Measurements from ENCODE around the gene SEC24A. TPM values are rescaled to one million over a fixed set of nuclear protein-coding genes. Genes with fewer than 3 reads are reported as not detected.

Gene SEC24A
- total RNA-seq: 32.4 and 48.7 TPM in 2 replicates

DNA sequence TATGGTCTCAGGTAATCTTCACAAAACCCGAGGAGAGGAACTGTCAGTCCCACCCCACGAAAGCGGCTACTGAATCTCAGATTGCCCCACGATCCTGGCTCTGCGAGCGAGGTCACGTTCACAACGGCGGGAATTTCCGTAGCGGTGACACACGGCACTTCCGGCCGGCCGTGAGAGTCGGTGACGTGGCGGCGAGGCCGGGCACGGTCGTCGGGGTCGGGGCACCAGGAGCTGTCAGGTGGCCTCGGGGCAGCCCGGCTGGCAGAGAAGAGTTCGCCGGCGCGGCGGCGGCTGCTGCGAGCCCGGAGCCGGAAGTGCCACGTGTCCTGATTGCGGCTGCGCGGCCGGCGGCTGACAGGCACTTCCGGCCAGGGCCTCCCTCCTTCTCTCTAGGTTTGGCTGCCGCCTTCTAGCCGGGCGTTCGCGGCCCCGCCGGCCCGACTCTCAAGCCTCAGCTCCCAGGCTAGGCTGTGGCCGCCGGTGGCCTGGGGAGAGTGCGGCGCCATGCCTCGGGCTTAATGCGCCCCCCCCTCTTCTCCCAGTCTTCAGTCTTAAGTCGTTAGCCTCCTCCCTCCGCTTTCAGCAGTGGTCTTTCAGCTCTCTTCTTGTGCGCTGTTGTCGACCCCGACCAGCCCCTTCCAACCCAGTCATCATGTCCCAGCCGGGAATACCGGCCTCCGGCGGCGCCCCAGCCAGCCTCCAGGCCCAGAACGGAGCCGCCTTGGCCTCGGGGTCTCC is at the start of gene SEC24A:
Gene SEC24A, plus strand, starts transcription at position 361 of the 738 bp plus-strand sequence. Its CDS starts 292 bp downstream, at position 653.

DNA sequence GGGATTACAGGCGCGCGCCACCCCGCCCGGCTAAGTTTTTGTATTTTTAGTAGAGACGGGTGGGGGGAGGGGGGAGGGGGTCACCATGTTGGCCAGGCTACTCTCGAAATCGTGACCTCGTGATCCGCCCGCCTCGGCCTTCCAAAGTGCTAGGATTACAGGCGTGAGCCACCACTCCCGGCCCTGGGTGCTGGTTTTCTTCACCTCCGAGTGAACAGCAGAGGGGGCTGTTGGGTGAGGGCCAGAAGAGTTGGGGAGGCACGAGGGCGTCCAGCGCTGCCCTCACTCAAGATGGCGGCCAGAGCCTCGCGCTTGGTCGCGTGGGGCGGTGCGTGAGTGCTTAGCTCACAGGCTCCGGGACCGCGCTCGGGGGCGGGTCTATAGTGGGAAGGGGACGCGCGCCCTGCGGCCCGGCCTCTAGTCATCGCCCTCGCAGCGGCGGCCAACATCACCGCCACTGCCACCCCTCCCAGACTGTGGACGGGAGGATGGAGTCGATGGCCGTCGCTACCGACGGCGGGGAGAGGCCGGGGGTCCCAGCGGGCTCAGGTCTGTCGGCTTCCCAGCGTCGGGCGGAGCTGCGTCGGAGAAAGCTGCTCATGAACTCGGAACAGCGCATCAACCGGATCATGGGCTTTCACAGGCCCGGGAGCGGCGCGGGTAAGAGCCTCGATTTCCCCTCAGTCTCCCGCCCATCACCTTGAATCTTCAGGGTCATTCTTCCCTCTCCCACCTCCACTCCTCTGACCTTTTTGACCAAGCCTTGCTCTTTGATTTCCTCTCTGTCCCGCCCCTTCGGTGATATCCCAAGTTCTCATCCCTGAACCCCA is 89.8 kb downstream of the SEC24A start, which contains the start of gene CAMLG:
Gene CAMLG, plus strand, starts transcription at position 416 of the 830 bp plus-strand sequence. Its CDS starts 73 bp downstream, at position 489.

DNA sequence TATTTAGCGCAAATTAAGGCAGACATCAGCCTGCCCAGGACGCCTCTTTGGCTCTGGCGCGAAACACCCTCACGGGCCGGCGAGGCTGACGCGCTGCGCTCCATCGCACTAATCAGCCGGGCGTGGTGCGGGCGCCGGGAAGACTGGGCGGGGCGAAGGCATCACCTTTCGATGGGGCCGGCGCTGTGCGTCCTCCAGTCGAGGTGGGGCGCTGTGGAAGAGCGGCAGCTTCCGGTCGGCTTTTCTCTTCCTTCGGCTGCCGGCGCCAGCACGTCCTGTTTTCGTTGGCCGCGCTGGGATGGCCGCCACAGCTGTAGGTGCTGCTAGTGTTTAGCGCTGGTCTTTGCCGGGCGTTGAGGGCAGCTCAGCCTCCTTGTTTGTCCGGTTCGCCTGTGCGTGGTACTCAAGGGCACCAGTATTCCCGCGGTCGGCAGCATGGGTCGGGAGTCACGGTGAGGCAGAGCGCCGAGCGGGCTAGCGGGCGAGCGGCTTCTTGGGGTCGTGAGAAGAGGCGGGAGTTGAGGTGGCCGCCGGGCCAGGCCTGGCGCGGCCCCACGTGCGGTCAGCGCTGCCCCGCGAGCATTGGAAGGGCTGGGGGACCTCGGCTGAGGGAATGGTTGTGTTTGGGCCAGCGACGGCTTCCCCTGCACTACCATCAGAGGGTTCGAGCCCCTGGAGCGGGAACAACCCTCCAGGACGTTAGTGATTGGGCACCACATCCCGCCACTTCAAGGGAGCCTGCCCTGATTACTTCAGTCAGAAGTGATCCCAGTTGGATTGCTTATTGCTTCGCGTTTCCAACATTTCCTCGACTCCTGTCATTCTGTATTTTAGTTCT is 110.1 kb downstream of the SEC24A start, which contains the start of gene DDX46:
Gene DDX46, plus strand, starts transcription at position 276 of the 838 bp plus-strand sequence. Its CDS starts 160 bp downstream, at position 436.

Small RNA genes within 50 kb of the gene (small RNA-seq; reads per million reads assigned to genes)
- gene RNU6-1164P (ENCODE audit: low replicate concordance) (0.16 reads per million), gene RNU6-1311P (ENCODE audit: low replicate concordance) (not detected), gene RNU6-757P (ENCODE audit: low replicate concordance) (not detected)

Other genes with a start within 250 kb of the SEC24A start
- 16.2 and 45.4 TPM in 2 replicates for gene CDKN2AIPNL, start 236.9 kb upstream of the SEC24A start, total RNA-seq
- 58.2 and 79.6 TPM in 2 replicates for gene JADE2, start 123.1 kb upstream of the SEC24A start, total RNA-seq
- gene SAR1B, start 16.0 kb upstream of the SEC24A start, total RNA-seq: 63.9 and 66.3 TPM in 2 replicates
- 21.0 and 25.8 TPM in 2 replicates for gene CAMLG, start 89.8 kb downstream of the SEC24A start, total RNA-seq
- gene DDX46, start 110.0 kb downstream of the SEC24A start, total RNA-seq: 20.4 and 24.1 TPM in 2 replicates
- gene C5orf24, start 197.2 kb downstream of the SEC24A start, total RNA-seq: 33.3 and 69.0 TPM in 2 replicates
- 105 and 168 TPM in 2 replicates for gene TXNDC15, start 225.6 kb downstream of the SEC24A start, total RNA-seq